Activated naive CD4-positive, alpha-beta T cell (primary cell): ENCODE results near the gene LRPPRC.
"Not testable (repeated sequence)": the region's sequence is repeated elsewhere in the genome, so short reads cannot be mapped to it uniquely, and the experiment has no call there.

Source experiments
- DNase-seq, 4 experiments: peaks; one replicate each; lab custom pipeline; 2025; lab: John Stamatoyannopoulos, UW

LRPPRC gene

GRCh38 chr2:43995733-43996533 is at the start of gene LRPPRC:
Gene LRPPRC (minus strand): TSS chr2:43995989. CDS start chr2:43995947, 42 bp downstream.
- peak; percentile 69 to 82 (median 76) for DNase-seq

GRCh38 chr2:44045061-44045460 is 49.3 kb upstream of the LRPPRC start:
- no peak for DNase-seq

GRCh38 chr2:44044281-44044720 is 48.5 kb upstream of the LRPPRC start:
- peak; percentile 37 to 66 (median 51) for DNase-seq

- DNase-seq, result no peak
Observed at GRCh38 chr2:44040365-44040764, 44.6 kb upstream of the LRPPRC start.

- no peak for DNase-seq
Observed at GRCh38 chr2:44038277-44038676, 42.5 kb upstream of the LRPPRC start.

GRCh38 chr2:44037221-44037620 is 41.4 kb upstream of the LRPPRC start:
- DNase-seq, result no peak

- DNase-seq, result no peak
Observed at GRCh38 chr2:44033947-44034346, 38.2 kb upstream of the LRPPRC start.

GRCh38 chr2:44027076-44027475 is 31.3 kb upstream of the LRPPRC start:
- DNase-seq, result not testable (repeated sequence)

- peak in 1 of 4 experiments; percentile 11 for DNase-seq
Observed at GRCh38 chr2:44016282-44016681, 20.5 kb upstream of the LRPPRC start.

GRCh38 chr2:44015239-44015638 is 19.4 kb upstream of the LRPPRC start:
- DNase-seq, result no peak

- not testable (repeated sequence) for DNase-seq
Observed at GRCh38 chr2:44013205-44013604, 17.4 kb upstream of the LRPPRC start.

GRCh38 chr2:44010266-44010665 is 14.5 kb upstream of the LRPPRC start:
- DNase-seq, result no peak

- DNase-seq, result no peak
Observed at GRCh38 chr2:44009136-44009735, 13.4 kb upstream of the LRPPRC start.

- DNase-seq, result no peak
Observed at GRCh38 chr2:44005846-44006245, 10.1 kb upstream of the LRPPRC start.

- DNase-seq, result no peak
Observed at GRCh38 chr2:44004735-44005602, 9.2 kb upstream of the LRPPRC start.

- DNase-seq, result no peak
Observed at GRCh38 chr2:44001716-44002115, 5.9 kb upstream of the LRPPRC start.

GRCh38 chr2:43998263-43998662 is 2.5 kb upstream of the LRPPRC start:
- no peak for DNase-seq

GRCh38 chr2:43993437-43993836 is 2.4 kb downstream of the LRPPRC start:
- DNase-seq, result no peak

GRCh38 chr2:43989545-43989944 is 6.2 kb downstream of the LRPPRC start:
- no peak for DNase-seq

- DNase-seq, result no peak
Observed at GRCh38 chr2:43986600-43986999, 9.2 kb downstream of the LRPPRC start.

- DNase-seq, result no peak
Observed at GRCh38 chr2:43985359-43985758, 10.4 kb downstream of the LRPPRC start.

- no peak for DNase-seq
Observed at GRCh38 chr2:43984533-43984932, 11.3 kb downstream of the LRPPRC start.
